Activated T-cell treated with anti-CD3 and anti-CD28 coated beads, Interleukin-2, amount 50 U/mL, for 72 hours (primary cell): ENCODE measurements around the gene ZFPM1. TPM values are rescaled to one million over a fixed set of nuclear protein-coding genes. Genes with fewer than 3 reads are reported as not detected.
"Not testable (repeated sequence)": the region's sequence is repeated elsewhere in the genome, so short reads cannot be mapped to it uniquely, and the experiment has no call there.

ENCODE experiments used
- ATAC-seq, 2 donors: fragments of 150-1000 bp; cut with Tn5 transposase; replicated peaks in 1 of 2; 2 replicates each; pipeline ENCODE4 v1.10.0; 2021; ENCODE audit warnings: moderate library complexity in 2 of 2, mild to moderate bottlenecking in 1 of 2
- DNase-seq, 2 donors: peaks; one replicate each; pipeline ENCODE4 v3.0.0; 2021 to 2022; ENCODE audit warnings: mixed read lengths in 1 of 2
- H3K27ac Mint-ChIP-seq: one replicate; pipeline ENCODE4 v1.8.0; 2022; ENCODE audit warnings: mild to moderate bottlenecking, moderate library complexity, mixed read lengths
- H3K27me3 Mint-ChIP-seq: one replicate; pipeline ENCODE4 v1.8.0; 2022; ENCODE audit warnings: low read depth, mixed read lengths
- H3K36me3 Mint-ChIP-seq, 2 donors: one replicate each; pipeline ENCODE4 v1.8.0; 2022; ENCODE audit warnings: mixed read lengths in 2 of 2, mild to moderate bottlenecking in 1 of 2; ENCODE audit not compliant: insufficient read depth in 2 of 2
- H3K4me1 Mint-ChIP-seq: one replicate; pipeline ENCODE4 v1.8.0; 2022; ENCODE audit warnings: low read depth, mixed read lengths
- H3K4me3 Mint-ChIP-seq, 2 donors: one replicate each; pipeline ENCODE4 v1.8.0; 2022; ENCODE audit warnings: mild to moderate bottlenecking in 2 of 2, mixed read lengths in 2 of 2, moderate library complexity in 2 of 2
- H3K9me3 Mint-ChIP-seq, 2 donors: one replicate each; pipeline ENCODE4 v1.8.0; 2022; ENCODE audit warnings: mixed read lengths in 2 of 2
- total RNA-seq, 2 donors: library from RNA; stranded (reverse); gene quantifications; one replicate each; pipeline ENCODE4 v1.2.3, GENCODE V29; 2022

The ZFPM1 gene
- total RNA-seq, 2 donors from 2014 or later = 12.2 to 13.8 TPM

DNA sequence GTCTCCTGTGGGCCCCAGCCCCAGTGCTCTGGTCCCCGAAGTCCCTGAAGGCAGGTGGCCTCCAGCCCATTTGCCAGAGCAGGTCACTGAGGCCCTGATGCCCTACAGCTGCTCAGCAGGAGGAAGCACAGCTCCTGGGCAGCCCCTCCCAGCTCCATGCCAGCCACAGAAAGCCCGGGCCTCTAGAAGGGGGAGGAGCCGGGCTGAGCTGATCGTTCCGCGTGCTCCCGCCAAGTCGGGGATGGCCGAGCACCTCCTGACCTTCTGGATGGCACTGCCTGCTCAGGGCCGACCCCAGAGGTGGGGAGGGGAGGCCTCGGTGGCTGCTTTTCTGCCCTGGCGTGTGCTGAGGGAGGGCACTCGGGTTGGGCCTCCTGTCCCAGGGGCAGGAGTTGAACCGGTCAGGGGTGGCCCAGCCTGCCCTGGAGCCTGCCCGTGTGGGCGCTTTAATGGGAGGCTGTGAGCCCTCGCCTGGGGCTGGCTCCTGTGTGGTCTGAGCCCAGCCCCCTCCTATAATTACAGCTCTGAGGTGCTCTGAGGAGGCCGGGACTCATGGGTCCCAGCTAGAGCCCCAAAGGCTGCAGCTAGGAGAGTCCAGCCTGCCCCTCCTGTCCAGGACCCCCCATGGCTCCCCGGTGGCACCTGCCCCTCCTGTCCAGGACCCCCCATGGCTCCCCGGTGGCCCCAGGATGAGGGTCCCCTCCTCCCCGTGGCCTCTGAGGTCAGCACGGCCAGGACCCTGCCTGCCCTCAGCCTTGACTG lies 29.7 kb downstream of the ZFPM1 start:
- Mint-ChIP-seq H3K36me3 (no peaks in the 10 kb centered on the region), H3K9me3 (no peaks in the 10 kb centered on the region), H3K27me3 (no peaks in the 10 kb centered on the region), H3K4me3 (no peak overlapping the region), H3K4me1 (peaks cover 31% of the 10 kb centered on the region), H3K27ac (no peak overlapping the region)
- DNase-seq (no peak), ATAC-seq (no peak)

DNA sequence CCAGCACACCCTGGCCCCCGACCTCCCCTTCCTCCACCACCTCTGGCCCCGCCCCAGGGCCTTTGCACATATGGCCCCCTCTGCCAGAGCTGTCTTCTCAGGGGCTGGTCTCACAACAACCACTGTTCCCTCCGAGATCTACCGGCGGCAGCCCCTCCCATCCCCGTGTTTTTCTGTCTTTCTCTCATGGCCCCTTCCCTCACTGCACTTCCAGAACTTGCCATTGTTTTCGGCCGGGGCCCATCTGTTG lies 30.2 kb downstream of the ZFPM1 start:
- Mint-ChIP-seq H3K9me3 (no peaks in the 10 kb centered on the region), H3K4me3 (no peak overlapping the region), H3K4me1 (peaks cover 25% of the 10 kb centered on the region), H3K36me3 (no peaks in the 10 kb centered on the region), H3K27me3 (no peaks in the 10 kb centered on the region), H3K27ac (no peak overlapping the region)
- ATAC-seq (no peak), DNase-seq (no peak)

DNA sequence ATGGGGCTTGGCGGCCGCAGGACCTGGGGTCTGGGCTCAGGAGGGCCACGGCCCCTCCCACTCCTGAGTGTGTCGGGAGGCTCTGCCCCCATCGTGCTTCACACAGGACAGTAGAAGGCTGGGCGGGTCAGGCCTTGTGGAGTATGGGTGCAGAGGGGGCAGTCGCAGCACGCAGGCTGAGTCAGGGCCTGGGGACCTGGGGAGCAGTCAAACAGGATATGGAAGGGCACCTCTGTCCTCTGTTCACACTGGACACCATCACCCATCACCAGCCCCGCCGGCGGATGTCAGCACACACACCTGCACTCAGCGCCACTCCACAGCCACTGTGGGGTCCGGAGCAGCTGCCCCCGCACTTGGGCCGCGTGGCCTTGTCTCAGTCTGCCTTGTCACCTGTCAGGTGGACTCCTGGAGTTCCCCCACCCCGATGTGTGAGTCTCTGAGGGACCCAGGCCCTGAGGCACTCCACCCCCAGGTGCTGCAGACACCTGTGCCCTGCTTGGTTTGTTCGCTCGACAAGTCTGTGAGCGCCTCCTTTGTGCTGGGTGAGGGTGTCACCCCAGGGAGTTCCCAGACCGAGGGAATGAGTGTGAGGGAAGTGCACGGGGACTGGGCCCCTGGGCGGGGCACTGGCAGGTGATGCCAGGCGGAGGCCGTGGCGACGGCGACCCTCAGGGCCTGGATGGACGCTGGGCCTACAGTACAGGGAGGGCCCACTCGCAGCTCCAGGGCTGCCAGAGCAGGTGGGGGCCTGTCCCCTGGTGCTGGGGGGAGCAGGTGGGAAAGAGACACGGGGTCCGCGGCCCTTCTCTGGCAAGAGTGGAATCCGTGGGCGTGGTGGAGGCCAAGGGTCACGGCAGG lies 31.7 kb downstream of the ZFPM1 start:
- Mint-ChIP-seq H3K4me1 (peaks cover 11% of the 10 kb centered on the region), H3K9me3 (no peaks in the 10 kb centered on the region), H3K4me3 (no peak overlapping the region), H3K27ac (no peak overlapping the region), H3K27me3 (no peaks in the 10 kb centered on the region), H3K36me3 (no peaks in the 10 kb centered on the region)
- DNase-seq (no peak), ATAC-seq (no peak)

DNA sequence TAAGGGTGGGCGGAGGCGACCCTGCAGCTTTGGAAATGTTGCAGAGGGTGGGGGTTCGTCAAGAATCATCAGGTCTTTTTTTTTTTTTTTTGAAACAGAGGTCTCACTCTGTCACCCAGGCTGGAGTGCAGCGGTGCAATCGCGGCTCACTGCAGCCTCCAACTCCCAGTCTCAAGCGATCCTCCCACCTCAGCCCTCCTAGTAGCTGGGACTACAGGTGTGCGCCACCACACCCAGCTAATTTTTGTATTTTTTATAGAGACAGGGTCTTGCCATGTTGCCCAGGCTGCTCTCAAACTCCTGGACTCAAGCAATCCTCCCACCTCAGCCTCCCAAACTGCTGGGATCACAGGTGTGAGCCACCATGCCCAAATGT lies 32.3 kb downstream of the ZFPM1 start:
- not testable (repeated sequence) for DNase-seq, ATAC-seq, H3K9me3 Mint-ChIP-seq, H3K36me3 Mint-ChIP-seq, H3K27me3 Mint-ChIP-seq, H3K27ac Mint-ChIP-seq, H3K4me3 Mint-ChIP-seq, H3K4me1 Mint-ChIP-seq

DNA sequence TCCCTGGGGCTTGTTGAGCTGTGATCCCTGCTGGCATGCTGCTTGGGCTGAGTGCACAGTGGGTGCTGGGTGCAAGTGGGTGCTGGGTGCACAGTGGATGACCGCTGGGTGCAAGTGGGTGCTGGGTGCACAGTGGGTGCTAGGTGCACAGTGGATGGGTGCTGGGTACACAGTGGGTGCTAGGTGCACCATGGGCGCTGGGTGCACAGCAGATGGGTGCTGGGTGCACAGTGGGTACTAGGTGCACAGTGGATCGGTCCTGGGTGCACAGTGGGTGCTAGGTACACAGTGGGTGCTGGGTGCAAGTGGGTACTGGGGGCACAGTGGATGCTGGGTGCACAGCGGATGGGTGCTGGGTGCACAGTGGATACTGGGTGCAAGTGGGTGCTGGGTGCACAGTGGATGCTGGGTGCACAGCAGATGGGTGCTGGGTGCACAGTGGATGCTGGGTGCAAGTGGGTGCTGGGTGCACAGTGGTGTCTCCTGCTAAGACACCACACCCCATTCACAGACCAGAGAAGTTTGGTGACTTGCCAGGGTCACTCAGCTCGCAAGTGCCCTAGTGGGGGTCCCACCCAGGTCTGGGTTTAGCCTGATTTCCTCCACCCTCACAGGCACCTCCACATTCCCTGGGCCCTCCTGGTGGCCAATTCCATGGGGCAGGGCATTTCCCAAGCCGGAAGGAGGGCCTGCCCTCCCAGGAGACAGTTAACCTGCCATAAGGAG lies 33.5 kb downstream of the ZFPM1 start:
- no peak for DNase-seq
- no peaks in the 10 kb centered on the region for H3K36me3 Mint-ChIP-seq
- H3K27me3 Mint-ChIP-seq = no peaks in the 10 kb centered on the region
- no peaks in the 10 kb centered on the region for H3K9me3 Mint-ChIP-seq
- ATAC-seq = no peak
- H3K4me3 Mint-ChIP-seq = no peak overlapping the region
- H3K27ac Mint-ChIP-seq = no peak overlapping the region
- H3K4me1 Mint-ChIP-seq = peaks cover 4% of the 10 kb centered on the region

DNA sequence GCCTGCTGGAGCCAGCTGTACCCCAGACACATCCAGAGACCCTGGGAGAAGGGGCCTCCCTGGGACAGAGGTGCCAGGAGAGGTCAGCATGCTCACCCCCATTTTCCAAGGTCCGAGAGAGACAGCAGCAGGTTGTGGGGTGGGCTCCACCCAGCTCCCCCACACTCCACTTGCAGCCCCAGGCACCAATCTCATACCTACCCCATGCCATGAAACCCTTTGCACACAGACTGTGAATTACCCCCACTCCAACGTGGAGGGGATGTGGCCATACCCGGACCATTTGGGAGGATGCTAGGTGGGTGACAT lies 34.0 kb downstream of the ZFPM1 start:
- Mint-ChIP-seq H3K27me3 (no peaks in the 10 kb centered on the region), H3K4me1 (no peaks in the 10 kb centered on the region), H3K27ac (no peak overlapping the region), H3K9me3 (no peaks in the 10 kb centered on the region), H3K36me3 (no peaks in the 10 kb centered on the region), H3K4me3 (no peak overlapping the region)
- DNase-seq (no peak), ATAC-seq (no peak)

DNA sequence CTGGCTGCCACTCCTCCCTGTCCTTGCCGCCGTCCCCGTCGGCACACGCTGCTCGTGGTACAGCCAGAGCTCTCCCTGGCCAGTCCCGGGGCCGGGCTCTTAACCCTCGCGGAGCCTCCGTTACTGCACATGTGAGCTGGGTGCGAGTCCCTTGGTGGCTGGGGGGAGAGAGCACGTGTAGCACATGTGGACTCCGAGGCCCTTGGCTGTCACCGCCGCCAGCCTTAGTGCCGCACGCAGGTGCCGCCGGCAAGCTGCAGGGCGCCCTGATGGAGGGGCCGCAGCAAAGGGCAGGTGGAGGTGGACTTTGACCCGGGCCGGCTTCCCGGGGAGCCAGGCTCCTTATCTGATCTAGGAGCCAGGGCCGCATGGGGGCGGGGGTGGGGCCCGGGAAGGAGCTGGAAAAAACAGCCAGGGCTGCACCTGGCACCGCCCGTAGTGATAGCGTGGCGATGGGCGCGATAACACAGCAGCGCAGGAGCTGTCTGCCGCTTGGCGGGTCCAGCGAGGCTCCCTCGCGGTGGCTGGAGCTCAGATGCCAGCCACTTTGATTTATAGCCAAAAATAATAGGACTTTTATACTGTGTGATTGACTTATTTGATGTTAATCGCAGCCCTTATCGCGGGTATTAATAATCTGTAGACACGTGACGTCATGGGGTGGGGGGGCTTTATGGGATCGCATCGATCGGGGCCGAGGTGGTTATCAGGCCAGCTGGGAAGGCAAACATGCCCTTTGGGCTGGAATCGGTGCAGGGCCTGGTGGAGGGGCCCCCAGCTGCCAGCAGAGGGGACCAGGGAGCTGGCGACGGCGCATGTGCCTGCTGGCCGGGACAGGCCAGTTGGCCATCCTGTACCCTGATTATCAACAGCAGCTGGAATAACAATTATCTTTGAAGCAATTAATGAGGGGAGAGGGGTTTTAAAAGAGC lies 35.1 kb downstream of the ZFPM1 start:
- no peaks in the 10 kb centered on the region for H3K36me3 Mint-ChIP-seq
- no peak overlapping the region for H3K27ac Mint-ChIP-seq
- no peaks in the 10 kb centered on the region for H3K4me1 Mint-ChIP-seq
- ATAC-seq (no peak), DNase-seq (no peak)
- no peaks in the 10 kb centered on the region for H3K27me3 Mint-ChIP-seq
- H3K4me3 Mint-ChIP-seq = no peak overlapping the region
- H3K9me3 Mint-ChIP-seq = no peaks in the 10 kb centered on the region

DNA sequence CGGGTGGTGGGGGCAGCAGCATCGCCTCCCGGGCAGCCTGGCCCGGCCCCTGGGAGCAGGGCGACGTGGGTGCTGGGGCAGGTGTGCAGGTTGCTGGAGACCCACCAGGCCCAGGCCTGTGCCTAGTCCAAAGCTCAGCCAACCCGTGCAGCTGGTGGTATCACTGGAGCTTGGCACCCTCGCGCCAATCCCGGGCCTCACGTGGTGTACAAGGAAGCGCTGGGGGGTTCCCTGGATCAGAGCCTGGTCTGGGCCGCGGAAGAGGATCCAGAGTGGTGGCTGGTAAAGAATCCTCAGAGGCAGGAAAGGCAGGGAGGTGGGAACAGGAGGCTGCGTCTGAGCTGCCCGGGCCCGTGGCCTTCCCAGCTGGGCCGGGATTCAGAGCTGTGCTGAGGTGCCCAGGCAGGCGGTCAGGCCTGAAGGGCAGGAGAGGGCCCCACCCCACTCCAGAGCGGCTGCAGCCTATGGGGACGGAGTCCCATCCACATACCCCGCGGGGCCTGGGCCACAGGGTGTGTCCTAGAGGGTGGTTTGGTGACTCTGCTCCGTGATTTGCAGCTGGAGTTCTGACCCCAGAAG lies 36.2 kb downstream of the ZFPM1 start:
- no peaks in the 10 kb centered on the region for H3K27me3 Mint-ChIP-seq
- no peak overlapping the region for H3K27ac Mint-ChIP-seq
- ATAC-seq = no peak
- DNase-seq = no peak
- H3K36me3 Mint-ChIP-seq = no peaks in the 10 kb centered on the region
- H3K9me3 Mint-ChIP-seq = no peaks in the 10 kb centered on the region
- H3K4me1 Mint-ChIP-seq = no peaks in the 10 kb centered on the region
- H3K4me3 Mint-ChIP-seq = no peak overlapping the region

DNA sequence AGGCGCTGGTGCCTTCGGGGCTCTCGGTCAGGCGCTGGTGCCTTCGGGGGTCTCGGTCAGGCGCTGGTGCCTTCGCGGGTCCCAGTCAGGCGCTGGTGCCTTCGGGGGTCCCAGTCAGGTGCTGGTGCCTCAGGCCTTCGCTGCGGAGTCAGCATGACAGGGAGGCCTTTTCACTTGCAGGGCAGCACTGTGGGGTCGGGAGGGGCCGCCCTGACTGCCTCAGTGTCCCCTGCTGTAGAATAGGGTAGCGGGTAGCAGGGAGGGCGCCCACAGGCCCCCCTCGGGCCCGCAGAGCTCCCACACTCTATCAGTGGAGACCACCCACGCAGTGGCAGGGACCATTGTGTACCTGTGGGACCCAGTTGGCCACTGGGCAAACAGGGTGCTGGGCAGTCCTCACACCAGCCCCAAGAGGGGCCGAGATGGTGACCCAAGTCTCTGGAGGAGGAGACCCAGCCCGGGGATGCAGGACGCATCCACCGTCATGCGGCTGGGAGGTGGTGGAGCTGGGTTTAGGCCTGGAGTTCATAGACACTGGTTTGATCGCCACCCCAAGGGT lies 38.0 kb downstream of the ZFPM1 start:
- Mint-ChIP-seq H3K4me1 (no peaks in the 10 kb centered on the region), H3K27me3 (no peaks in the 10 kb centered on the region), H3K9me3 (no peaks in the 10 kb centered on the region), H3K36me3 (no peaks in the 10 kb centered on the region), H3K4me3 (no peak overlapping the region), H3K27ac (no peak overlapping the region)
- DNase-seq (no peak), ATAC-seq (no peak)

DNA sequence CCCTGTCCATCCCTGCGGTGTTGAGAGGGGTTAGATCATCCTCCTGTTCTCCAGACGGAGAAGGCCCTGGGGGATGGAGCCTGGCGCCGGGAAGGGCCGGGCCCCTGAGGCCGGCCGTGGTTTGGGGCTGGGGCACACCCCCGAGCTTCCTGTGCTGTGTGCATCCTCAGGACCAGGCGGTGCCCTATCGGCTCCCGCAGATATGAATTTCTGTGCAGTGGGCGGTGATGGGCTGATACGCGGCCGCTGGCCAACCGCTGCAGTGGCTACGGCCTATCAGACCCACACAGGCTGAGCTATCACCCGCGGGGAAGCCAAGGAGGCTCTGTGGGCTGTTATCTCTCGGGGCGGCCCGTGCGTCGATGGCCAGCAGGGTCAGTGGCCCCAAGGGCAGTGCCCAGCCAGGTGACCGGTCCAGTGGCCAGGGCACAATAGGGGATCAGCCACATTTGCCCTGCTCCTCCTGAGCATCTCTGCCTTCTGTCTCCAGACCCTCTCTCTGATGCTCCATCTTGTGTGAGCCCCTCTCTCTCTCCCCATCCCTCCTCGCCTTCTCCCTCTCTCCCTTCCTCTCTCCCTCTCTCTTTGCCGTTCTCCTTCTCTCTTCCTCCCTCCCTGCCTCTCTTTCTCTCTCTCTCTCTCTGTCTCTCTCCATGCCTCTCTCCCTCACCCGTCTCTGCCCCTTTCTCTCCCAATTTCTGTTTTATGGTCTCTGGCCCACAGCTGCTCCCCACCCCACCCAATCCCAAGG lies 38.7 kb downstream of the ZFPM1 start:
- Mint-ChIP-seq H3K27ac (no peak overlapping the region), H3K36me3 (no peaks in the 10 kb centered on the region), H3K9me3 (no peaks in the 10 kb centered on the region), H3K27me3 (no peaks in the 10 kb centered on the region), H3K4me1 (no peaks in the 10 kb centered on the region), H3K4me3 (no peak overlapping the region)
- DNase-seq = no peak
- ATAC-seq = no peak

DNA sequence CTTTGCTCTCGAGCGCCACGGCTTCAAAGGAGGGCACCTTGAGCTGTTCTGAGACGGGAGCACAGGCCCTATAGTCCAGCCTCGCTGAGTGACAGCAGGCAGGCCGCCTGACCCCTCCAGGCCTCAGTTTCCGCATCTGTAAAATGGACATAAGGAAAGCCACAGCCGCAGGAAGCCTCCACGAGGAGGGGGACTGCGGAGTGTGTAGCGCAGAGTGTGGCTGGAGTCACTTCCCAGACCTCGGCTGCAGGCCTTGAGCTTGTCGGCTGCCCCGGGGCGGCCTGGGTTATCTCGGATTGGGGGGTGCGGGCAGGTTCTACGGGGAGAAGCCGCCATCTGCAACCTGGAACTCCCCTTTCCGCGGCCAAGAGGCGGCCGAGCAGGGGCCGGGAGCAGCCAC lies 40.8 kb downstream of the ZFPM1 start:
- Mint-ChIP-seq H3K4me1 (no peaks in the 10 kb centered on the region), H3K27ac (no peak overlapping the region), H3K36me3 (no peaks in the 10 kb centered on the region), H3K4me3 (no peak overlapping the region), H3K27me3 (no peaks in the 10 kb centered on the region), H3K9me3 (no peaks in the 10 kb centered on the region)
- ATAC-seq = no peak
- DNase-seq = no peak
